Esophagus squamous epithelium (tissue), 5 donors: ENCODE data around the gene APBB1. TPM values are rescaled to one million over a fixed set of nuclear protein-coding genes. Genes with fewer than 3 reads are reported as not detected.
A peak's percentile ranks its signal among the peaks of the same experiment; 100 is the strongest.

Source experiments
- DNase-seq: peaks from one replicate; lab custom pipeline; 2025; lab: John Stamatoyannopoulos, UW
- H3K27ac ChIP-seq, 4 donors: fragments of 200-600 bp; sonication (generic); one replicate each; pipeline ENCODE4 v1.5.1; 2016 to 2019; ENCODE audit warnings: mild to moderate bottlenecking in 1 of 4
- H3K27me3 ChIP-seq, 4 donors: fragments of 200-600 bp; sonication (generic); 1 replicate in 3 of 4; 2 replicates in 1 of 4; pipeline versions ENCODE4 v1.5.1 to v1.6.0; 2017 to 2021; ENCODE audit warnings: antibody characterized with exemption in 1 of 4
- H3K36me3 ChIP-seq, 3 donors: fragments of 200-600 bp; sonication (generic); one replicate each; pipeline ENCODE4 v1.5.1; 2016 to 2019
- H3K4me1 ChIP-seq, 3 donors: fragments of 200-600 bp; sonication (generic); one replicate each; pipeline ENCODE4 v1.5.1; 2017 to 2019
- H3K4me3 ChIP-seq, 4 donors: fragments of 200-600 bp; sonication (generic); 1 replicate in 3 of 4; 2 replicates in 1 of 4; pipeline ENCODE4 v1.5.1; 2016 to 2019; ENCODE audit warnings: mild to moderate bottlenecking in 2 of 4, moderate library complexity in 1 of 4
- H3K9me3 ChIP-seq, 3 donors: fragments of 200-600 bp; sonication (generic); one replicate each; pipeline ENCODE4 v1.5.1; 2016 to 2019
- POLR2A ChIP-seq, 4 donors: fragments of 450-650 bp; IDR thresholded peaks; one replicate each; pipeline ENCODE4 v1.6.1; 2017; ENCODE audit warnings: antibody characterized with exemption in 4 of 4, mild to moderate bottlenecking in 4 of 4, moderate library complexity in 3 of 4
- WGBS, 2 donors: methylation state at CpG; one replicate each; pipeline ENCODE4 v1.1.5; 2018; 5-methylcytosine and 5-hydroxymethylcytosine counted together
- intact Hi-C: fragments of 100-400 bp; cut with DNase I; formaldehyde crosslinking; loops from one replicate; pipeline ENCODE4 v1.15.0; 2022
- total RNA-seq, 4 donors: library from RNA; depleted of rRNA; stranded (reverse); fragments of >200 nt; gene quantifications; one replicate each; pipeline ENCODE4 v1.1.0, GENCODE V29; 2016
- TF ChIP-seq, protein P1 (sequence below), 6 experiments: fragments of 450-650 bp in 4 of 6; fragments of 200-600 bp in 2 of 6; sonication (generic) in 2 of 6; IDR thresholded peaks; one replicate each; pipeline ENCODE4 v1.5.1; 2016 to 2019; ENCODE audit warnings: antibody characterized with exemption in 6 of 6, mild to moderate bottlenecking in 4 of 6, moderate library complexity in 4 of 6
- donor health status: DM: yes; HTN: yes; CAD: no.

The APBB1 gene
- total RNA-seq, 4 donors from 2014 or later = 2.7 to 29.0 (median 9.9) TPM

DNA sequence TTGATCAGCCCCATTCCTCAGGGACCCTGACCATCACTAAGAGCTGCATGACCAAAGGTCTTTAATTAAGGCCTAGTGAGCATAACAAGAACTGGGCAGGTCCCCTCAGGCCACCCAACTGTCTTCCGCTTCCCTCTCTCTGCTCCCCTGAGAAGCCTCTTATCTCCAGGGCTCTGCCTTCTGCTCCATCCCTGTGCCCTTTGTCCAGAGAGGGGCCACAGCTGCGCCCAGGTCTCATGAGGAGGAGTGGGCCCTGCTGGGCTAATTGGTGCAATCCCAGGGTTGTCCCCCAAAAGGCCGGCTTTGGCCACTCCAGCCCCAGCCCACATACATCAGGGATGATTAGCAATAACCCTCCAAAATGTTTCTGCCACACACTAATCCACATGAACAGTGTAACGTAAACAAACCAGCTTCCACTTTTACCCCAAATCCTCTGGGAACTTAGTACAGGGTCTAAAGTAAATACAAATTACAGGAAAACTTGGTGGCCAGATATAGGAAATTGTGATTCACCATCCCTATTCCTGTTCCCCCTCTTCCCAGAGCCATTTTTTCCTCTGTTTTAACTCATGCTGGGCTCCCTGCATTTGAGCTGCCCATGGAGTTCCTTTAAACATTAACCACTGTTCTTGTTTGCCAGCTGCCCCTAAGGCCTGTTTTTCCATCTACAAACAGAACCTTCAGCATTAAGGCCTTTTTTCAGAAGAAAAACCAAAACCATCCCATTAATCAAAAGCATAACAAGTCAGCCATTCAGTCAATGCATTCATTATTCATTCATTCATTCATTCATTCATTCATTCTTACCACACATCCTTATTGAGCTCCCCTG lies 64.0 kb downstream of the APBB1 start:
- intact Hi-C loops = no loop called here
- no peaks in the 10 kb centered on the region for H3K9me3 ChIP-seq
- no peak for TF ChIP-seq POLR2A (IDR thresholded peaks at IDR 0.05)
- TF ChIP-seq, protein P1, sequence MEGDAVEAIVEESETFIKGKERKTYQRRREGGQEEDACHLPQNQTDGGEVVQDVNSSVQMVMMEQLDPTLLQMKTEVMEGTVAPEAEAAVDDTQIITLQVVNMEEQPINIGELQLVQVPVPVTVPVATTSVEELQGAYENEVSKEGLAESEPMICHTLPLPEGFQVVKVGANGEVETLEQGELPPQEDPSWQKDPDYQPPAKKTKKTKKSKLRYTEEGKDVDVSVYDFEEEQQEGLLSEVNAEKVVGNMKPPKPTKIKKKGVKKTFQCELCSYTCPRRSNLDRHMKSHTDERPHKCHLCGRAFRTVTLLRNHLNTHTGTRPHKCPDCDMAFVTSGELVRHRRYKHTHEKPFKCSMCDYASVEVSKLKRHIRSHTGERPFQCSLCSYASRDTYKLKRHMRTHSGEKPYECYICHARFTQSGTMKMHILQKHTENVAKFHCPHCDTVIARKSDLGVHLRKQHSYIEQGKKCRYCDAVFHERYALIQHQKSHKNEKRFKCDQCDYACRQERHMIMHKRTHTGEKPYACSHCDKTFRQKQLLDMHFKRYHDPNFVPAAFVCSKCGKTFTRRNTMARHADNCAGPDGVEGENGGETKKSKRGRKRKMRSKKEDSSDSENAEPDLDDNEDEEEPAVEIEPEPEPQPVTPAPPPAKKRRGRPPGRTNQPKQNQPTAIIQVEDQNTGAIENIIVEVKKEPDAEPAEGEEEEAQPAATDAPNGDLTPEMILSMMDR (IDR thresholded peaks at IDR 0.05) = no peak
- 76 to 84% methylated on average over 3 to 4 of the region's 4 CpGs for WGBS, 2 donors
- H3K4me1 ChIP-seq = peaks cover 0 to 28% (median 9%) of the 10 kb centered on the region in 3 donors
- H3K27ac ChIP-seq = no peak overlapping the region
- no peak overlapping the region for H3K4me3 ChIP-seq
- H3K27me3 ChIP-seq = no peaks in the 10 kb centered on the region
- DNase-seq = no peak
- H3K36me3 ChIP-seq = no peaks in the 10 kb centered on the region

DNA sequence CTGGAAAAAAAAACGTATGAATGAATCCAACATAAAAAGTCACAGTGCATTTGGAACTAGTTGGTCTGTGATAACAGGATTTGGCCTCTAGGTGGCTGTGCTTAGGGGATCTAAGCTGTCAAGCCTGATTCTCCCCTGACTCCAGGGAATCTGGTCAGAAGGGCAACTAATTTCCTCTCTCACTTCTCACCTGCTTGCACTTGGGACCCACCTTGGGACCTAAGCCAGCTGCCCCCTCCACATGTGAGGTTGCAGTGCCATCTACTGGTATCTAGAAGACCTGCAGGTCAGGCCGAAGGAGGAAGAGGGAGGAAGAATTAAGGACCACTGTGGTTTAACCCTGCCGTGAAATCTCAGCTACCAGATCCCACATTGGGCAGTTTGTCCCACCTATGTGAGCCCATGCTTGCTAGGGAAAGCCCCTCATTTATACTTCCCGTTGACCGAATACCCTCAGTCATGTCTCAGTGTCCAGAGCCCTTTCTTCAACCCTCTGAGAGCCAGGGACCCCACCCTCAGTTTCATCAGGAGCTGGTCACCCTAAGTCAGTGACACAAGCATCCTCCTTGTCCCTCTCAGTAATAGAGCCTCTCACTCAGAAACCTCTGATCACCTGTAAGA lies 65.4 kb downstream of the APBB1 start:
- 4 to 14% methylated on average over 5 of the region's 5 CpGs for WGBS, 2 donors
- H3K9me3 ChIP-seq = no peaks in the 10 kb centered on the region
- DNase-seq = no peak
- H3K4me3 ChIP-seq = no peak overlapping the region
- H3K36me3 ChIP-seq = no peaks in the 10 kb centered on the region
- peaks cover 0 to 28% (median 9%) of the 10 kb centered on the region in 3 donors for H3K4me1 ChIP-seq
- no peaks in the 10 kb centered on the region for H3K27me3 ChIP-seq
- no peak overlapping the region for H3K27ac ChIP-seq
- TF ChIP-seq, protein P1 (IDR thresholded peaks at IDR 0.05) = peak; percentile 74 to 90 (median 84)
- no peak for TF ChIP-seq POLR2A (IDR thresholded peaks at IDR 0.05)
- intact Hi-C loops = no loop called here

DNA sequence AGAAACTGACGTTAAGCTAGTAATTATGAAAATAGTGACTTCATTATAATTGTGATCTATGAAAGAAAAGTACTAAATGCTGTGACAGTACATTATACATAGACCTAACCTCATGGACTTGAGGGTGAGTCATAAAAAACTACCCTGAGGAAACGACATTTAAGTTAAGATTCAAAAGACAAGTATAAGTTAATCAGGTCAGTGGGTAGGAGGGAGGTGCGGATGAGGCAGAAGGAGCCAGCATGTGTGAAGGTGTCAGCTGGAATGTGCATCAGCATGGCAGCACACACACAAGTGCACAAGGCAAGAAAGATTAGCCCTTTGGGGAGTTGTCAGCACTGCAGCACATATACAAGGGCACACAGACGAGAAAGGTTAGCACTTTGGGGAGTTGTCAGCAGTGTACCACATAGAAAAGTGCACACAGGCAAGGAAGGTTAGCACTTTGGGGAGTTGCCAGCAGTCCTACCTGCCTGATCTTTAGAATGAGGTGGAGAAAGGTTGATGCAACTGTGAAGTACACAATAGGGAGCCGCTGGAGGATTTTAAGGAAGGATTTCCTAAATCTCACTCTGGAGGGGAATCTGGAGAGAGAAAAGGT lies 67.0 kb downstream of the APBB1 start:
- intact Hi-C loops = no loop called here
- Histone ChIP-seq H3K27me3 (no peaks in the 10 kb centered on the region), H3K4me1 (peaks cover 0 to 23% (median 7%) of the 10 kb centered on the region in 3 donors), H3K9me3 (no peaks in the 10 kb centered on the region), H3K36me3 (no peaks in the 10 kb centered on the region), H3K27ac (no peak overlapping the region), H3K4me3 (no peak overlapping the region)
- no peak for TF ChIP-seq POLR2A (IDR thresholded peaks at IDR 0.05)
- TF ChIP-seq, protein P1 (IDR thresholded peaks at IDR 0.05) = no peak
- 51 to 60% methylated on average over 5 of the region's 5 CpGs for WGBS, 2 donors
- DNase-seq = no peak

DNA sequence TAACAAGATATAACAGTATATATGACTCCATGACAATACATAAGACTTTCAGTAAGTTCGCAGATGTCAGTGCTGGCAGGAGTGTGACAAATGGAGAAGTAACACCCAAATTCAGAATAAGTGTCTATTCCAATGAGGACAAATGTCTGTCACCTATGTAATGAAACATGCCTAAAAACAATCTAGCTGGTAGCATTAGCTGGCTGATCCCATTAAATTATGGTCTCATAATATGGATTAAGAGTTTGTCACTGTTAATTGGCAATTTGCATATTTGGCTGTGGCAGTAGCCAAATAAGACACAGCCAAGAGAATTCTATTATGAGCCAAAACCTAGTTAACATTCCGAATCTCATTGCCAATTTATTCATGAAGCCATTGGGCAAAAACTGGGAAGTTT lies 68.4 kb downstream of the APBB1 start:
- Histone ChIP-seq H3K27ac (no peak overlapping the region), H3K4me1 (peaks cover 0 to 14% (median 0%) of the 10 kb centered on the region in 3 donors), H3K36me3 (no peaks in the 10 kb centered on the region), H3K27me3 (no peaks in the 10 kb centered on the region), H3K4me3 (no peak overlapping the region), H3K9me3 (no peaks in the 10 kb centered on the region)
- no peak for TF ChIP-seq POLR2A (IDR thresholded peaks at IDR 0.05)
- TF ChIP-seq, protein P1 (IDR thresholded peaks at IDR 0.05) = no peak
- WGBS, 2 donors = 63 to 69% methylated on average over 2 of the region's 2 CpGs
- no peak for DNase-seq
- intact Hi-C loops = no loop called here

DNA sequence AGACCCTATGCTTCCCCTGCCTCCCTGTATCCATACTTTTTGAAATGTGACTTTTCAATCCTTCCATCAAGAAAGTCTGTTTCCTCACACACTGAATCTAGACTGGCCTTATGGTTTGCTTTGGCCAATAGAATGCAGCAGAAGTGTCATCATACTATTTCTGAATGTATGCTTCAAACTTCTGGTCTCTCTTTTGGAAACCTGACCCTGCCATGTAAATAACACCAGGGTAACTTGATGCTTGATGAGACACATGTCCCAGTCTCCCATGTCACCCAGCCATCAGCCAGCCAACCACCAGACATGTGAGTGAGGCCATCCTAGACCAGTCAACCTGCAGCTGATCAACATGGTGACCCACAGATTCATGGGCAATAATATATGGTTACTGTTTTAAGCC lies 68.9 kb downstream of the APBB1 start:
- Histone ChIP-seq H3K9me3 (no peaks in the 10 kb centered on the region), H3K27me3 (no peaks in the 10 kb centered on the region), H3K27ac (no peak overlapping the region), H3K4me3 (no peak overlapping the region), H3K36me3 (no peaks in the 10 kb centered on the region), H3K4me1 (peaks cover 0 to 11% (median 0%) of the 10 kb centered on the region in 3 donors)
- TF ChIP-seq POLR2A (IDR thresholded peaks at IDR 0.05) = no peak
- TF ChIP-seq, protein P1 (IDR thresholded peaks at IDR 0.05) = no peak
- DNase-seq = no peak
- intact Hi-C loops = no loop called here
